Gastrocnemius medialis (tissue), 4 donors: ENCODE data around the gene TASOR.

Source experiments
- POLR2A ChIP-seq, 2 donors: fragments of 450-650 bp; IDR thresholded peaks; one replicate each; pipeline ENCODE4 v1.6.1; 2017; ENCODE audit warnings: antibody characterized with exemption in 2 of 2, mild to moderate bottlenecking in 2 of 2, moderate library complexity in 2 of 2
- TF ChIP-seq, protein P1 (sequence below), 5 experiments: fragments of 450-650 bp in 3 of 5; fragments of 200-600 bp in 2 of 5; sonication (generic) in 2 of 5; IDR thresholded peaks in 4 of 5; conservative IDR thresholded peaks in 1 of 5; 1 replicate in 4 of 5; 2 replicates in 1 of 5; pipeline ENCODE4 v1.5.1; 2016 to 2019; ENCODE audit warnings: antibody characterized with exemption in 5 of 5, mild to moderate bottlenecking in 3 of 5, moderate library complexity in 3 of 5

DNA sequence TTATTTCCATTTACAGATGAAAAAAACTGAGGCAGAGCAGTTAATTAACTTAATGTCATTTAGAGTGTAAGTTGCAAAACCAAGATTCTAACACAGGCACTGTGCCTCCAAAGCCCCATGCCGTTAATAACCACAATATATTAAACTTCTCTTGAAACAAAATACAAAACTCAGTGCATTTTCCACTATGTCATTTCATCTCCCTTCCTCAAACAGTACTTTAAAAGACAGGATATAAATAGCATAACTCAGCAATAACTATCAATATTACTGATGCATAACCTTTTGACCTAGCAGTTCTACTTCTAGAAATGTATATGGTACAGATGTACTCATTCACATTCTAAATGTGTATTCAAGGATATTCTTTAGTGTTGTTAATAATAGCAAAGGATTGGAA lies 5.1 kb upstream of the TASOR start:
- TF ChIP-seq POLR2A (IDR thresholded peaks at IDR 0.05) = no peak
- TF ChIP-seq, protein P1, sequence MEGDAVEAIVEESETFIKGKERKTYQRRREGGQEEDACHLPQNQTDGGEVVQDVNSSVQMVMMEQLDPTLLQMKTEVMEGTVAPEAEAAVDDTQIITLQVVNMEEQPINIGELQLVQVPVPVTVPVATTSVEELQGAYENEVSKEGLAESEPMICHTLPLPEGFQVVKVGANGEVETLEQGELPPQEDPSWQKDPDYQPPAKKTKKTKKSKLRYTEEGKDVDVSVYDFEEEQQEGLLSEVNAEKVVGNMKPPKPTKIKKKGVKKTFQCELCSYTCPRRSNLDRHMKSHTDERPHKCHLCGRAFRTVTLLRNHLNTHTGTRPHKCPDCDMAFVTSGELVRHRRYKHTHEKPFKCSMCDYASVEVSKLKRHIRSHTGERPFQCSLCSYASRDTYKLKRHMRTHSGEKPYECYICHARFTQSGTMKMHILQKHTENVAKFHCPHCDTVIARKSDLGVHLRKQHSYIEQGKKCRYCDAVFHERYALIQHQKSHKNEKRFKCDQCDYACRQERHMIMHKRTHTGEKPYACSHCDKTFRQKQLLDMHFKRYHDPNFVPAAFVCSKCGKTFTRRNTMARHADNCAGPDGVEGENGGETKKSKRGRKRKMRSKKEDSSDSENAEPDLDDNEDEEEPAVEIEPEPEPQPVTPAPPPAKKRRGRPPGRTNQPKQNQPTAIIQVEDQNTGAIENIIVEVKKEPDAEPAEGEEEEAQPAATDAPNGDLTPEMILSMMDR (IDR thresholded peaks at IDR 0.05 in 4 of 5, conservative IDR thresholded peaks at IDR 0.05 in 1 of 5) = no peak
